ENCODE data around the gene POLR3H. TPM values are rescaled to one million over a fixed set of nuclear protein-coding genes. Genes with fewer than 3 reads are reported as not detected.

The POLR3H gene
- total RNA-seq, 1 donor from 2014 or later: 43.7 TPM

DNA sequence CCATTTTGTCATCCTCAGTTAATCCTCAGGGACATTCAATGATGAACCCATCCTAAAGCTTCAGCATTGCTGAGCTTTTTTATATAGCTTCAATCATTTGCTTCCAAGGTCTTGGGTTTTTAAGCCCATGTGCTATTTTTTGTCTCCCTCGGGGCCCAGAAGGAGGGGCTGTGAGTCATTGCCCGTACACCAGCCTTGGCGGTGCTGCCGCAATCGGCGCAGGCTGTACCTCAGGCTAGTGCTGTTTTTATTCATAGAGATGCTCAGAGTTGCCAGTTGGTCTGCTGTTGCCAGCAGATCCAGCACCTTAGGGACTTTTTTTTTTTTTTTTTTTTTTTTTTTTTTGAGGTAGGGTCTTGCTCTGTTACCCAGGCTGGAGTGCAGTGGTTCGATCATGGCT, 39.9 kb downstream of the POLR3H start:
- DNase-seq (no peak), ATAC-seq (no peak)
- Histone ChIP-seq H3K36me3 (peaks cover 70% of the 10 kb centered on the region), H3K4me1 (no peaks in the 10 kb centered on the region), H3K4me3 (no peak overlapping the region), H3K27me3 (no peaks in the 10 kb centered on the region), H3K9me3 (no peaks in the 10 kb centered on the region), H3K27ac (no peak overlapping the region)
- intact Hi-C loops (cut with DNase I): no loop called here
- TF ChIP-seq, protein P1, sequence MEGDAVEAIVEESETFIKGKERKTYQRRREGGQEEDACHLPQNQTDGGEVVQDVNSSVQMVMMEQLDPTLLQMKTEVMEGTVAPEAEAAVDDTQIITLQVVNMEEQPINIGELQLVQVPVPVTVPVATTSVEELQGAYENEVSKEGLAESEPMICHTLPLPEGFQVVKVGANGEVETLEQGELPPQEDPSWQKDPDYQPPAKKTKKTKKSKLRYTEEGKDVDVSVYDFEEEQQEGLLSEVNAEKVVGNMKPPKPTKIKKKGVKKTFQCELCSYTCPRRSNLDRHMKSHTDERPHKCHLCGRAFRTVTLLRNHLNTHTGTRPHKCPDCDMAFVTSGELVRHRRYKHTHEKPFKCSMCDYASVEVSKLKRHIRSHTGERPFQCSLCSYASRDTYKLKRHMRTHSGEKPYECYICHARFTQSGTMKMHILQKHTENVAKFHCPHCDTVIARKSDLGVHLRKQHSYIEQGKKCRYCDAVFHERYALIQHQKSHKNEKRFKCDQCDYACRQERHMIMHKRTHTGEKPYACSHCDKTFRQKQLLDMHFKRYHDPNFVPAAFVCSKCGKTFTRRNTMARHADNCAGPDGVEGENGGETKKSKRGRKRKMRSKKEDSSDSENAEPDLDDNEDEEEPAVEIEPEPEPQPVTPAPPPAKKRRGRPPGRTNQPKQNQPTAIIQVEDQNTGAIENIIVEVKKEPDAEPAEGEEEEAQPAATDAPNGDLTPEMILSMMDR (IDR thresholded peaks at IDR 0.05): no peak

- Histone ChIP-seq H3K4me1 (no peaks in the 10 kb centered on the region), H3K27ac (no peak overlapping the region), H3K9me3 (no peaks in the 10 kb centered on the region), H3K36me3 (peaks cover 52% of the 10 kb centered on the region), H3K4me3 (no peak overlapping the region), H3K27me3 (no peaks in the 10 kb centered on the region)
- DNase-seq: no peak
- TF ChIP-seq, protein P1 (IDR thresholded peaks at IDR 0.05): peak; percentile 16
- intact Hi-C loops (cut with DNase I): no loop called here
- peak; percentile 63 for ATAC-seq
Measured at GRCh38 chr22:41501209-41501608, 43.1 kb downstream of the POLR3H start.

DNA sequence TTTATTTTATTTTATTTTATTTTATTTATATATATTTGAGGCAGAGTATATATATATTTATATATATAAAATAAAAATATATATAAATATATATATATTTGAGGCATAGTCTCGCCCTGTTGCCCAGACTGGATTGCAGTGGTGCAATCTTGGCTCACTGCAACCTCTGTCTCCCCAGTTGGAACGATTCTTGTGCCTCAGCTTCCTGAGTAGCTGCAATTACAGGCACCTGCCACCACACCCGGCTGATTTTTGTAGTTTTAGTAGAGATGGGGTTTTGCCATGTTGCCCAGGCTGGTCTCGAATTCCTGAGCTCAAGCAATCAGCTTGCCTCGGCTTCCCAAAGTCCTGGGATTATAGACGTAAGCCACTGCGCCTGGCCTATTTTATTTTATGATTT, 44.0 kb downstream of the POLR3H start:
- Histone ChIP-seq H3K9me3 (no peaks in the 10 kb centered on the region), H3K27ac (no peak overlapping the region), H3K4me3 (no peak overlapping the region), H3K4me1 (no peaks in the 10 kb centered on the region), H3K27me3 (no peaks in the 10 kb centered on the region), H3K36me3 (peaks cover 48% of the 10 kb centered on the region)
- intact Hi-C loops (cut with DNase I): no loop called here
- TF ChIP-seq, protein P1 (IDR thresholded peaks at IDR 0.05): no peak
- ATAC-seq: no peak
- DNase-seq: no peak

DNA sequence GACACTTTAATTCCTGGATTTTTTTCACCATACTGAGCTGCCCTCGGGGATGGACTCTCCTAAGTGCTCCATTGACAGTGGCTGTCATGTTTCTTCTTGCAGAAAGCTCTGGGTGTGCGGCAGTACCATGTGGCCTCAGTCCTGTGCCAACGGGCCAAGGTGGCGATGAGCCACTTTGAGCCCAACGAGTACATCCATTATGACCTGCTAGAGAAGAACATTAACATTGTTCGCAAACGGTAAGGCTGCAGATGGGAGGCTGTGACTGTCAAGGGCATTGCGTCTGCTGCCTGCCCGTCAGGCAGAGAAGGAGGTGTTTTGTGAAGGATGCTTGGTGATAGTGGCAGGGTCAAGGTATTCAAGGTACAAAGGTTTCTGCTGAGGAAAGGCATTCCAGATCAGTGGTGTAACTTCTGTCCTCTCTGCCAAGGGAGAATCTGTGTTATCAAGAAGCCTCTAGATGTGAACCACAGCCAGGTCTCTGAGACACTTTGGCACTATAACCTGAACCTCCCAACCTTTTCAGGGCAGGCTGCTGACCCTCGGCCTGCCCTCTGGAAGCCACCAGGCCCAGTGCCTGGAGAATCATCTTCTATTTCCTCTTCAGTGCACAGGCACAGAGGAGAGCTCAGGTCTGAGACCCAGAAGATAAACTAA, 44.5 kb downstream of the POLR3H start:
- TF ChIP-seq, protein P1 (IDR thresholded peaks at IDR 0.05): no peak
- intact Hi-C loops (cut with DNase I): no loop called here
- peaks cover 43% of the 10 kb centered on the region for H3K36me3 ChIP-seq
- DNase-seq: no peak
- H3K4me3 ChIP-seq: no peak overlapping the region
- no peaks in the 10 kb centered on the region for H3K4me1 ChIP-seq
- no peaks in the 10 kb centered on the region for H3K27me3 ChIP-seq
- H3K27ac ChIP-seq: no peak overlapping the region
- ATAC-seq: no peak
- H3K9me3 ChIP-seq: no peaks in the 10 kb centered on the region

GRCh38 chr22:41498303-41498835, 45.9 kb downstream of the POLR3H start:
- Histone ChIP-seq H3K27me3 (no peaks in the 10 kb centered on the region), H3K27ac (no peak overlapping the region), H3K36me3 (peaks cover 36% of the 10 kb centered on the region), H3K4me3 (no peak overlapping the region), H3K9me3 (no peaks in the 10 kb centered on the region), H3K4me1 (no peaks in the 10 kb centered on the region)
- ATAC-seq (no peak), DNase-seq (no peak)
- TF ChIP-seq, protein P1 (IDR thresholded peaks at IDR 0.05): no peak
- intact Hi-C loops (cut with DNase I): no loop called here
